H1 (cell line): ENCODE data around the gene GNG10.

ENCODE experiments used
- CTBP2 ChIP-seq: IDR thresholded peaks from 2 replicates; pipeline ENCODE4 v1.7.0; 2011; ENCODE audit warnings: borderline replicate concordance, mild to moderate bottlenecking, moderate library complexity, mixed read lengths, low read length; ENCODE audit not compliant: insufficient read depth, insufficient read length
- CTCF ChIP-seq, 3 experiments: IDR thresholded peaks; 1 replicate in 2 of 3; 2 replicates in 1 of 3; pipeline versions ENCODE4 v1.5.1 to v1.6.1; 2011; ENCODE audit warnings: low read length in 3 of 3, mild to moderate bottlenecking in 3 of 3, inconsistent platforms in 2 of 3, low read depth in 1 of 3, moderate library complexity in 1 of 3; ENCODE audit not compliant: insufficient read depth in 1 of 3; ENCODE audit errors: control extremely low read depth in 1 of 3
- EGR1 ChIP-seq: IDR thresholded peaks from 2 replicates; pipeline ENCODE4 v1.6.1; 2011; ENCODE audit warnings: low read depth, low read length, borderline replicate concordance
- HDAC6 ChIP-seq: IDR thresholded peaks from one replicate; pipeline ENCODE4 v1.7.1; 2012; ENCODE audit warnings: low read depth, mild to moderate bottlenecking, inconsistent platforms, low read length, moderate library complexity
- POLR2A ChIP-seq, 2 experiments: IDR thresholded peaks; 1 replicate in 1 of 2; 2 replicates in 1 of 2; pipeline ENCODE4 v1.6.1; 2011; ENCODE audit warnings: low read depth in 2 of 2, low read length in 2 of 2, mild to moderate bottlenecking in 2 of 2; ENCODE audit errors: control extremely low read depth in 1 of 2
- SUZ12 ChIP-seq: fragments of 200-600 bp; sonication (generic); IDR thresholded peaks from 2 replicates; pipeline ENCODE4 v1.6.1; 2012; ENCODE audit warnings: mild to moderate bottlenecking, inconsistent platforms, low read length, moderate library complexity, mixed read lengths

GRCh38 chr9:111648066-111648465 lies 13.3 kb upstream of the GNG10 start:
- no peak for TF ChIP-seq HDAC6
- no peak for TF ChIP-seq POLR2A (IDR thresholded peaks at IDR 0.05; ENCODE audit: control extremely low read depth in 1 of 2, low read depth in 2 of 2, low read length in 2 of 2)
- TF ChIP-seq CTBP2, result no peak
- TF ChIP-seq SUZ12, result no peak
- no peak for TF ChIP-seq EGR1
- TF ChIP-seq CTCF (IDR thresholded peaks at IDR 0.05; ENCODE audit: control extremely low read depth in 1 of 3, insufficient read depth in 1 of 3, low read depth in 1 of 3, low read length in 3 of 3), result no peak
